Measurements from ENCODE around the gene ATP6V1G2.
A peak's percentile ranks its signal among the peaks of the same experiment; 100 is the strongest.
"Not testable (repeated sequence)": the region's sequence is repeated elsewhere in the genome, so short reads cannot be mapped to it uniquely, and the experiment has no call there.

Gene ATP6V1G2

DNA sequence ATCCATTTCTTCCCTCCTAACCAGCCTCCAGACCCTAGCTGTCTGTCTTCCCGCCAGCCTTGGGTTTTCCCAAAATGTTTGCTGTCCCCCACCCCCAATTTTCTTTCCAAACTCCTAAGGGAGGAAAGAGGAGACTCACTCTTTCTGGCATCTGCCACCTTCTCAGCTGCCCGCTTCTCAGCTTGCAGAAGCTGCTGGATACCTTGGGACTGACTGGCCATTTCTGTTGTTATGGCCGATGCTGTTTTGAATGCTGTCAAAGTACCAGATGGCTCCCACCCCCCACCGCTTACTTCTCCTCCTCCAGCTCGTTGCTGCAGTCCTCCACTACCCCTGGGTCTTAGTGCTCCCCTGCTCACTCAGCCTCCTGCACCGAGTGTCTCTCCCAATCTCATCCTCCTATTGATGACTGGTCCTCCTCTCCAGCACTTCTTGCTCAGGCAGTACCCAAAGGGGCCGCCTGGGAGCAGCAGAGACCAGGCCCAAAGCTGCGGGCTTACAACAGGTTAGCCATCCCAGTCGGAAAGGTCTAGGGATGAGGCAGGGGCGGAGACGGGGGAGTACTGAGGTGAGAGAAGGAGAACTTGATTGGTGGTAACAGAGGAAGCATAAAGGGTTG, at the start of gene ATP6V1G2:
Gene ATP6V1G2 (minus strand): TSS at position 270 of the 619 bp plus-strand sequence. CDS start 49 bp downstream, at position 221.
- Histone ChIP-seq H3K4me3 (ENCODE audit: low read depth, low read length) (peak within 1 kb of the TSS; percentile 76), H3K4me1 (ENCODE audit: control insufficient read depth, insufficient read depth, low read length) (no peaks in the 10 kb centered on the region), H3K9ac (ENCODE audit: low read depth, low read length) (no peak within 1 kb of the TSS), H3K9me3 (ENCODE audit: control insufficient read depth, insufficient read depth, low read length) (no peaks in the 10 kb centered on the region), H3K36me3 (ENCODE audit: control insufficient read depth, insufficient read depth, low read length) (peaks cover 7% of the 10 kb centered on the region), H3K27me3 (ENCODE audit: control insufficient read depth, insufficient read depth, low read length) (no peaks in the 10 kb centered on the region)

DNA sequence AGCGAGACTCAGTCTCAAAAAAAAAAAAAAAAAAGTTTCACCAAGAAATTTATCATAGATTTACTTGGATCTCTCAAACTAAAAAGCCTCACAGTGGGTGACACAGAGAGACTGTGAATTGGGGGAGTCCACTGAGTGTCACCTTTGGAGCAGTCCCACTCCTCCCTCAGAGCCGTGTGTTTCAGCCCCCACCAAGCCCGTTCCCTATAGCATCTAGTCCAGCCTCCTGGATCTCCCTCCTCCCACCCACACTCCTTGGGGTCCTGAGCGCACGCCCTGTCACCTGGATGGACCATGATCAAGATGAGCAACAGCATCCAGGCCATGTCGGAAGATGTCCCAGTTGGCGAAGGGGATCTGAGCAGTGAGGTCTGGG, 46.0 kb upstream of the ATP6V1G2 start:
- Histone ChIP-seq H3K9ac (ENCODE audit: low read depth, low read length) (no peak overlapping the region), H3K27me3 (ENCODE audit: control insufficient read depth, insufficient read depth, low read length) (no peaks in the 10 kb centered on the region), H3K4me3 (ENCODE audit: low read depth, low read length) (no peak overlapping the region), H3K9me3 (ENCODE audit: control insufficient read depth, insufficient read depth, low read length) (no peaks in the 10 kb centered on the region), H3K4me1 (ENCODE audit: control insufficient read depth, insufficient read depth, low read length) (no peaks in the 10 kb centered on the region), H3K36me3 (ENCODE audit: control insufficient read depth, insufficient read depth, low read length) (no peaks in the 10 kb centered on the region)

DNA sequence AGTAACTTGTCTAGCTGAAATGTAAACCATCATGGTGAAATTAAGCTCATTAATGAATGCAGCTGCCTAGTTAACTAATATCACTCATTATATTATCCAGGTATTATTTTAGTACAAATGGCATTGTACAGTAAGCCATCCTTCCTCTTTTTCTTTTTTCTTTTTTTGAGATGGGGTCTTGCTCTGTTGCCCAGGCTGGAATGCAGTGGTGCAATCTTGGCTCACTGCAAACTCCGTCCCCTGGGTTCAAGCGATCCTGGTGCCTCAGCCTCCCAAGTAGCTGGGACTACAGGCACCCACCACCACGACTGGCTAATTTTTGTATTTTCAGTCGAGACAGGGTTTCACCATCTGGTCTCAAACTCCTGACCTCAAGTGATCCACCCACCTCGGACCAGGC, 44.3 kb upstream of the ATP6V1G2 start:
- not testable (repeated sequence) for H3K27me3 ChIP-seq (ENCODE audit: control insufficient read depth, insufficient read depth, low read length); H3K4me1 ChIP-seq (ENCODE audit: control insufficient read depth, insufficient read depth, low read length); H3K36me3 ChIP-seq (ENCODE audit: control insufficient read depth, insufficient read depth, low read length); H3K4me3 ChIP-seq (ENCODE audit: low read depth, low read length); H3K9ac ChIP-seq (ENCODE audit: low read depth, low read length); H3K9me3 ChIP-seq (ENCODE audit: control insufficient read depth, insufficient read depth, low read length)

DNA sequence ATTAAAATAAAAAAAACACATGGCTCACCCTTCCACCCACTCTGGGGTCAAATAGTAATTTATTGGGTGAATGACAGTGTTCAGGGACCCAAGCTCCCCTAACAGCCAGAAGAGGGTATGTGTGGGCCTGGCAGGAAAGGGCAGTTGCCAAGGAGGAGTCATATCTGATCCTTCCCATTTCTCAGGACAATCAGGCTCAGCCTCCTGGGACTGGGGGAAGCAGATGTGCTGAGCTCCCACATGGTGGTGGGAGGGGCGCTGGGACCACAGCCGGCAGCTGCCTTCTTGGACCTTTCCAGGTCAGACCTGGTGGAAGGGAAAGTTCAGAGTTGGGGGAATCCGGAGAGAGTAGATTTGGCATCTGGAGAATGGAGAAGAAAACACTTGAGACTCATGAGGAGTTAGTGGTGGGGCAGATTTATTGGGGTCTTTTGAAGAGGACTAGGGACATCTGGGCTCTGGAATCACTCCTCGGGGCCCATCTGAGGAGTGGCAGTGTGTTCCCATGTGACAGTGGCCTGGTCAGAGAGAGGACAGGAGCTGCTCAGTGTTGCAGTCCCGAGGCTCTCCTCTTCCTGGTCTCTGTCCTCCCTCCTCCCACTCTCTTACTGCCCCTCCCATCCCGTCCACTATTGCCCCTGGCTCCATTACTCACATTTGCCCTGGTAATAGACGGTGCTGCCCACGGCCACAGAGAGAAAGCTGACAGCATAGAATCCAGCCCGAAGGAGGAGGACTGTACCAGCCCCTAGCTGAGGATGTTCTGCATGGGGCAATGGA, 42.7 kb upstream of the ATP6V1G2 start:
- H3K4me1 ChIP-seq (ENCODE audit: control insufficient read depth, insufficient read depth, low read length): no peaks in the 10 kb centered on the region
- no peaks in the 10 kb centered on the region for H3K27me3 ChIP-seq (ENCODE audit: control insufficient read depth, insufficient read depth, low read length)
- no peak overlapping the region for H3K4me3 ChIP-seq (ENCODE audit: low read depth, low read length)
- no peak overlapping the region for H3K9ac ChIP-seq (ENCODE audit: low read depth, low read length)
- no peaks in the 10 kb centered on the region for H3K36me3 ChIP-seq (ENCODE audit: control insufficient read depth, insufficient read depth, low read length)
- no peaks in the 10 kb centered on the region for H3K9me3 ChIP-seq (ENCODE audit: control insufficient read depth, insufficient read depth, low read length)

DNA sequence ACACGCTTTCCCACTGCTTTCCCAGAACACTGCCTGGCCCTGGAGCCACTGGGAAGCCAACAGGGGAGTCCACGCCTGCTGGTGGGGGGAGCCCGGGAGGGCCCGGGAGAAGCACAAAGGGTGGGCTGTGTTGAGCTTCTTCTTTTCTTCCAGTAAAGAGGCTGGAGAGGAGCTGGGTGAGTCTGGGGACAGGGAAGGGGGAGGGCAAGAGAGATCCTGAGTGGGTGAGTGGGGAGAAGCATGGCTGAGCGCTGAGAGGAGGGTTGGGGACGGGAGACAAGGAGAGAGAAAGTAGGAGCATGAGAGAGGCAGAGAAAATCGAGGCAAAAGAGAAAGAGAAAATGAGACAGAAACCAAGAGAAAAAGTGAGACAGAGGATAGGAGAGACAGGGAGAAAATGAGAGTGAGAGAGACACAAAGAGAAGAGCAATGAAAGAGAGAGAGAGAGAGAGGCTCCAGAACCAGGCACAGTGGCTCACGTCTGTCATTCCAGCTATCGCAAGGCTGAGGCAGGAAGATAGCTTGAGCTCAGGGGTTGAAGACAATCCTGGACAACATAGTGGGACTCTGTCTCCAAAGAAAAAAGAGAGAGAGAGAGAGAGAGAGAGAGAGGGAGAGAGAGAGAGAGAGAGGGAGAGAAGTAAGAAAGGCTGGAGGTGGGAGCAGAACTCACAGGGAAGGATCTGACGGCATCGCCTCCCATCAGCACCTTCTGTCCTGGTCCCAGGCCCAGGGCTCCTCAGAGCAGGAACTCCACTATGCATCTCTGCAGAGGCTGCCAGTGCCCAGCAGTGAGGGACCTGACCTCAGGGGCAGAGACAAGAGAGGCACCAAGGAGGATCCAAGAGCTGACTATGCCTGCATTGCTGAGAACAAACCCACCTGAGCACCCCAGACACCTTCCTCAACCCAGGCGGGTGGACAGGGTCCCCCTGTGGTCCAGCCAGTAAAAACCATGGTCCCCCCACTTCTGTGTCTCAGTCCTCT, 41.7 kb upstream of the ATP6V1G2 start:
- Histone ChIP-seq H3K9me3 (ENCODE audit: control insufficient read depth, insufficient read depth, low read length) (no peaks in the 10 kb centered on the region), H3K36me3 (ENCODE audit: control insufficient read depth, insufficient read depth, low read length) (no peaks in the 10 kb centered on the region), H3K27me3 (ENCODE audit: control insufficient read depth, insufficient read depth, low read length) (no peaks in the 10 kb centered on the region), H3K4me1 (ENCODE audit: control insufficient read depth, insufficient read depth, low read length) (no peaks in the 10 kb centered on the region), H3K4me3 (ENCODE audit: low read depth, low read length) (no peak overlapping the region), H3K9ac (ENCODE audit: low read depth, low read length) (no peak overlapping the region)

DNA sequence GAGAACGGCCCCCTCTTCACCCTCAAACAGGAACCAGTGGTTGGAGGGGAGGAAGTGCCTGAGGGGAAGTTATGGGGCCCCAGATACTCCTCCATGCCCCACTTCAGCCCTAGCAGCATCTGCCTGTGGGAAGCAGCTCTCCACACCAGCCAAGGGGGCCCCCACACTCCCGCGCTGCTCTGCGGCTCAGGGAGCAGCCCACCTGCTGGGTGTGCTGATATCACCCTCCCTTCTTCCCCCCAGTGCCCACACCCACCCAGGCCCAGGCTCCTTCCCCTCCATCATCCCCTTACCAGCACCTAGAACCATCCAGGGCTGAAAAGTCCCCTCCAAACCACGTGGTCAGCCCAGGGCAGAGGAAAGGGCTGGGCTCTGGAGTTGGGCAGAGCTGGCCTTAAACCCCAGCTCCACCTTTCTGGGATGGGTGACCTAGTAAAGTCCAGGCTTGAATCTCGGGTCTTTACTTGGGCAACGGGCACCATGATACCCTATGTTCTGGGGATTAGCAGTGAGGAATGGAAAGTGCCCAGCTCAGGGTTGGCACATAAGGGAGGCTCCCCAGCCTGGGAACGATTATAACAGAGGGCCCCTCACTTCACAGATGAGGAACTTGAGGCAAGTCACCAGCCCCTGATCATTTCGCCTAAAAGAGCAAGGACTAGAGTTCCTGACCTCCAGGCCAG, 40.3 kb upstream of the ATP6V1G2 start:
- Histone ChIP-seq H3K36me3 (ENCODE audit: control insufficient read depth, insufficient read depth, low read length) (no peaks in the 10 kb centered on the region), H3K9me3 (ENCODE audit: control insufficient read depth, insufficient read depth, low read length) (no peaks in the 10 kb centered on the region), H3K4me3 (ENCODE audit: low read depth, low read length) (no peak overlapping the region), H3K27me3 (ENCODE audit: control insufficient read depth, insufficient read depth, low read length) (peaks cover 3% of the 10 kb centered on the region), H3K4me1 (ENCODE audit: control insufficient read depth, insufficient read depth, low read length) (peaks cover 4% of the 10 kb centered on the region), H3K9ac (ENCODE audit: low read depth, low read length) (no peak overlapping the region)

DNA sequence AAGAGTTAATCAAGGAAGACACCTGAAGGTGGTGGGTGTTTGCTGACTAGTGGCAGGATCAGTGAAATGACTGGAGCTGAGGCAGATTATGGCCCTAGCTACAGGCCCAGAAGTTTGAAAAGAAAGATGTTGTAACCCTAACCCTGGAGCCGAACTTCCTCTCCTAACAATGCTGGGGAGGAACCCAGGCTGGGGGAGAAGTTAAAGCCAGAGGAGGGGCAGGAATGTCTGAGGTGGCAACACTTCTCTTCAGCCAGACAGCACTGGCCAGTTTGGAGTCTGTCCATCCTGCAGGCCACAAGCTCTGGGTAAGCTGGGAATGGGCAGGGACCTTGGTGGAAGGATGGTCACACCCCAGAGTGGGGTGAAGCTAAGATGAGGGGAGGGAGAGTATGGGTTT, 39.6 kb upstream of the ATP6V1G2 start, which contains the start of gene LST1:
Gene LST1 (plus strand): TSS at position 270 of the 400 bp plus-strand sequence. CDS start 1,023 bp downstream, outside the sequence.
- no peak within 1 kb of the TSS for H3K4me3 ChIP-seq (ENCODE audit: low read depth, low read length)
- H3K27me3 ChIP-seq (ENCODE audit: control insufficient read depth, insufficient read depth, low read length): peaks cover 5% of the 10 kb centered on the region

DNA sequence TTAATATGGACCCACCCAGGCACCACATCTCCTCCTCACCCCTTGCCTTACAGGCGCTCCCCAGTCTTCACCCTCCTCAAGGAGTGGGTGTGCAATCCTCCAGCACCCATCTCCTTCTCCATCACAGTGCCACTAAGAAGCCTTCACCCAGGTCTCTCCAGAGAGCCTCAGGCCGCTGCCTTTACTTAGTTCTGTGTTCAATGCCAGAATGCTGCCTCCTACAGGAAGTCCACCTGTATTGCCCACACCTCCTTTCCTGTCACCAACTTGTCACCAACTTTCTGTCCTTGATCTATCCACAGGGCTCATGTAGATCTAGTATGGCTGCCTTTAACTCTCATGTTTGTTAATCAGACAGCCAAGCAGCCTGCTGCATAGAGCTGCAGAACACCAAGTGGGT, 39.1 kb upstream of the ATP6V1G2 start:
- H3K9ac ChIP-seq (ENCODE audit: low read depth, low read length): no peak overlapping the region
- no peaks in the 10 kb centered on the region for H3K36me3 ChIP-seq (ENCODE audit: control insufficient read depth, insufficient read depth, low read length)
- H3K4me1 ChIP-seq (ENCODE audit: control insufficient read depth, insufficient read depth, low read length): peaks cover 5% of the 10 kb centered on the region
- H3K9me3 ChIP-seq (ENCODE audit: control insufficient read depth, insufficient read depth, low read length): no peaks in the 10 kb centered on the region
- H3K27me3 ChIP-seq (ENCODE audit: control insufficient read depth, insufficient read depth, low read length): peaks cover 6% of the 10 kb centered on the region
- no peak overlapping the region for H3K4me3 ChIP-seq (ENCODE audit: low read depth, low read length)

More for the DNA sequence above, 39.6 kb upstream of the ATP6V1G2 start, which contains the start of gene LST1:
- peaks cover 5% of the 10 kb centered on the region for H3K4me1 ChIP-seq (ENCODE audit: control insufficient read depth, insufficient read depth, low read length)
- H3K9ac ChIP-seq (ENCODE audit: low read depth, low read length): no peak within 1 kb of the TSS
- H3K9me3 ChIP-seq (ENCODE audit: control insufficient read depth, insufficient read depth, low read length): no peaks in the 10 kb centered on the region
- no peaks in the 10 kb centered on the region for H3K36me3 ChIP-seq (ENCODE audit: control insufficient read depth, insufficient read depth, low read length)

DNA sequence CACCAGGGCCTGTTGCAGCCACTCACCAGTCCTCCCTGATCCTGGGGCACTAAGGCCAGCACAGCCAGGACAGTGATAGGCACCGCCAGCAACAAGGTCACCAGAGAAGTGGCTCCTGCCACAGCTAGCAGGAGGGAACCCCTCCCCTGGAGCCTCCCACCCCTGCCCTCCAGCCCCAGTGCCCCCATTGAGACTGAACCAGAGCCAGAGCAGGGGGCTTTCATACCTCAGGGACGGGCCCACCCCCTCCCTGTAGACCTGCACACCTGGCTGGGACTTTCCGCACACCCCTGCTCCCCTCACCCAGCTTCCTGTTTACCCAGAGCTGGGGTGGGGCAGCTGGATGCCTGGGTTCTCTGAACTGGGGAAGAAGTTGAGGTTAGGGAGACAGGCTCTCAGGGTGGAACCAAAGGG, 35.8 kb upstream of the ATP6V1G2 start, which contains the start of gene LTB:
Gene LTB (minus strand): TSS at position 195 of the 414 bp plus-strand sequence. CDS start 7 bp downstream, at position 188.
- no peaks in the 10 kb centered on the region for H3K36me3 ChIP-seq (ENCODE audit: control insufficient read depth, insufficient read depth, low read length)
- peaks cover 16% of the 10 kb centered on the region for H3K27me3 ChIP-seq (ENCODE audit: control insufficient read depth, insufficient read depth, low read length)
- peaks cover 13% of the 10 kb centered on the region for H3K4me1 ChIP-seq (ENCODE audit: control insufficient read depth, insufficient read depth, low read length)
- H3K9me3 ChIP-seq (ENCODE audit: control insufficient read depth, insufficient read depth, low read length): no peaks in the 10 kb centered on the region
- peak within 1 kb of the TSS; percentile 82 for H3K4me3 ChIP-seq (ENCODE audit: low read depth, low read length)
- H3K9ac ChIP-seq (ENCODE audit: low read depth, low read length): peak within 1 kb of the TSS; percentile 79

DNA sequence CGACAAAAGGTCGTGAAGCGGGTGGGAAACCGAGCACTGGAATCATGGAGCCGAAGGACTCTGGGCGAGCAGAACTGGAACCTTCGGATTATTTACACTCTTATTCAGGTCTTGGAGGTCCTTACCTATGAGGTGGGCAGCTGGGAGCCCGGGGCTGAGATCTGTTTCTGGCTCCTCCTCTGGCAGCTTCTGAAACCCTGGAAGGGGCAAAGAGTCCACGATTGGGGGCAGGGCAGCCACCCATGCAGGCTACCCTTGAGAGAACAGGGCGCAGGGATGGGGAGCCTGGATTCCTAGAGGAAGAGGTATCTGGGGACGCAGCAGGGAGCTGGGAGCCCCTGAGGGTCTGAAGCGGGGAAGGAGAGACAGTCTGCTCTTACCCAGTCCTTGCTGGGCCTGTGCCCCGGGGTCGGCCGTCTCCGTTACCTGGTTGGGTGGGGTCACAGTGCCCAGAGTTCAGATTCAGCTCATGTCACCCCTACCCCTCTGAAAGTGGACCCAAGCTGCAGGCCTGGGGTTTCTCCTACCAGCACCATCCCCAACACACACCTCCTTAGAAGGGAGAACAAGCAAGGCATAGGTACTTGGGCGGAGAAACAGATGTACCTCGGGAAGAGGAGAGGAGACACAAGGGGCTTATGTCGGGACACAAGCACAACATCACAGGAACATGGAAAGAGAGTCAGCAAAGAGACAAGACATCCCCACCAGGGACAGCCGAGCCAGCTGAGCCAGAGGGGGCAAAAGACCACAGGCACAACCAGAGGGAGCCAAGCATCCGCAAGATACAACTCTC, 35.2 kb upstream of the ATP6V1G2 start:
- Histone ChIP-seq H3K36me3 (ENCODE audit: control insufficient read depth, insufficient read depth, low read length) (no peaks in the 10 kb centered on the region), H3K4me3 (ENCODE audit: low read depth, low read length) (peak overlapping the region; percentile 82), H3K27me3 (ENCODE audit: control insufficient read depth, insufficient read depth, low read length) (peaks cover 17% of the 10 kb centered on the region), H3K4me1 (ENCODE audit: control insufficient read depth, insufficient read depth, low read length) (peaks cover 13% of the 10 kb centered on the region), H3K9me3 (ENCODE audit: control insufficient read depth, insufficient read depth, low read length) (no peaks in the 10 kb centered on the region), H3K9ac (ENCODE audit: low read depth, low read length) (peak overlapping the region; percentile 79)

Data from iPS-15b (cell line).